A549 treated with ZK216348 at 1 μM for 4 hours (cell line): ENCODE results near the gene OTUD4. TPM values are rescaled to one million over a fixed set of nuclear protein-coding genes. Genes with fewer than 3 reads are reported as not detected.

ENCODE experiments used
- total RNA-seq: library from RNA; stranded (reverse); fragments of 200-300 nt; extraction: Qiagen RNA extraction; gene quantifications from 5 replicates; pipeline ENCODE4 v1.2.3, GENCODE V29; 2022; ENCODE audit warnings: low read depth

Gene OTUD4, protein sequence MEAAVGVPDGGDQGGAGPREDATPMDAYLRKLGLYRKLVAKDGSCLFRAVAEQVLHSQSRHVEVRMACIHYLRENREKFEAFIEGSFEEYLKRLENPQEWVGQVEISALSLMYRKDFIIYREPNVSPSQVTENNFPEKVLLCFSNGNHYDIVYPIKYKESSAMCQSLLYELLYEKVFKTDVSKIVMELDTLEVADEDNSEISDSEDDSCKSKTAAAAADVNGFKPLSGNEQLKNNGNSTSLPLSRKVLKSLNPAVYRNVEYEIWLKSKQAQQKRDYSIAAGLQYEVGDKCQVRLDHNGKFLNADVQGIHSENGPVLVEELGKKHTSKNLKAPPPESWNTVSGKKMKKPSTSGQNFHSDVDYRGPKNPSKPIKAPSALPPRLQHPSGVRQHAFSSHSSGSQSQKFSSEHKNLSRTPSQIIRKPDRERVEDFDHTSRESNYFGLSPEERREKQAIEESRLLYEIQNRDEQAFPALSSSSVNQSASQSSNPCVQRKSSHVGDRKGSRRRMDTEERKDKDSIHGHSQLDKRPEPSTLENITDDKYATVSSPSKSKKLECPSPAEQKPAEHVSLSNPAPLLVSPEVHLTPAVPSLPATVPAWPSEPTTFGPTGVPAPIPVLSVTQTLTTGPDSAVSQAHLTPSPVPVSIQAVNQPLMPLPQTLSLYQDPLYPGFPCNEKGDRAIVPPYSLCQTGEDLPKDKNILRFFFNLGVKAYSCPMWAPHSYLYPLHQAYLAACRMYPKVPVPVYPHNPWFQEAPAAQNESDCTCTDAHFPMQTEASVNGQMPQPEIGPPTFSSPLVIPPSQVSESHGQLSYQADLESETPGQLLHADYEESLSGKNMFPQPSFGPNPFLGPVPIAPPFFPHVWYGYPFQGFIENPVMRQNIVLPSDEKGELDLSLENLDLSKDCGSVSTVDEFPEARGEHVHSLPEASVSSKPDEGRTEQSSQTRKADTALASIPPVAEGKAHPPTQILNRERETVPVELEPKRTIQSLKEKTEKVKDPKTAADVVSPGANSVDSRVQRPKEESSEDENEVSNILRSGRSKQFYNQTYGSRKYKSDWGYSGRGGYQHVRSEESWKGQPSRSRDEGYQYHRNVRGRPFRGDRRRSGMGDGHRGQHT
- total RNA-seq: 8.9 to 18.5 TPM (median 15.4 TPM) in 5 replicates

DNA sequence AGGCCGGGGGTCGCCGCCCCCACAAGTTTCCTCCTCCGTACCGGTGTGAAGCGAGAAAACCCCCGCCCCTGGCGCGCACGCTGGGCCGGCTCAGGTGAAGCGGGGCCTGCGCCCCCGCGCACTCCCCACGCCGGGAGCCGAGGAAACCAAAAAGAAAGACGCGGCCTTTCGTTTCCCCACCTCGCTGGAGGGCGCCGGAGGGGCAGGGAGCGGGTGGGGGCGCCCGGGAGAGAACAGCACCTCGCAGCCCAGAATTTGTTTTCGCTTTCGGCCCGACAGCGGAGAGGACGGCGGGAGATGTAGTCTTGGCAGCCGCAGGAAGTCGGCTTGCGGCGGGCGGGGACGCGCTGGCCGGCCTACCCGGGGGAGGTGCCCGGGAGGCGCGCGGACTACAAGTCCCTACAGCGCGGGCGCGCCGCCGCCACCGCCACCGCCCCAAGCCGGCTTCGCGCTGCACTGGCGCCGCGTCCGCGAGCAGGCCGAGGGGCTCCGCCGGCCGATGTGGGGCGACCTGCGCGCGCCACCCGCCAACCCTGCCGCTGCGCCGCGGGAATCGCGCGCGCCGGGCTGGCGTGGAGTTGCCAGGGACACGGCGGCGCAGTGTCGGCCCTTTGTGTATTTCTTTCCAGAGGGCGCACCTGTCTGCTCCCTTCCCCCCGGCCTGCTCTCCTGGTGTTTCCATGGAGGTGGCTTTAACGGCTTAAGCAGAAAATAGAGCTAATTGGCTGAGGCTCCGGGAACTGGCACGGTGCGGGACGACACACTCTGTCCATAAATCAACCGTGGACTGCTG is at the start of gene OTUD4:
Gene OTUD4 (minus strand): TSS at position 292 of the 793 bp plus-strand sequence. CDS start 616 bp downstream, outside the sequence.

GRCh38 chr4:145097821-145098674 is 82.3 kb downstream of the OTUD4 start, which contains the start of the genes ABCE1 and ANAPC10:
Gene ABCE1 (plus strand): TSS chr4:145098311. CDS start chr4:145104413, 6,102 bp downstream.
Gene ANAPC10 (minus strand): TSS chr4:145098196. CDS start chr4:145096099, 2,097 bp downstream.

Other genes starting within 250 kb of the OTUD4 start
- 11.9 to 22.6 TPM (median 12.3 TPM) in 5 replicates for gene ANAPC10, start 82.4 kb downstream of the OTUD4 start, total RNA-seq
- gene ABCE1, start 82.3 kb downstream of the OTUD4 start, total RNA-seq: 63.3 to 127 TPM (median 70.8 TPM) in 5 replicates